AG10803 (cell line): ENCODE data around the gene DICER1.
A peak's percentile ranks its signal among the peaks of the same experiment; 100 is the strongest.
"Not testable (repeated sequence)": the region's sequence is repeated elsewhere in the genome, so short reads cannot be mapped to it uniquely, and the experiment has no call there.

Experiments used
- DNase-seq: peaks from one replicate; pipeline ENCODE4 v3.0.0; 2010; ENCODE audit warnings: low read depth
- H3K4me3 ChIP-seq: 2 replicates; pipeline ENCODE4 v1.5.1; 2011; ENCODE audit warnings: mild to moderate bottlenecking, low read length, control low read depth
- CTCF ChIP-seq: conservative IDR thresholded peaks from 2 replicates; pipeline ENCODE4 v1.5.1; 2011; ENCODE audit warnings: mild to moderate bottlenecking, low read length, control low read depth, inconsistent platforms

DICER1 gene

GRCh38 chr14:95157327-95158189 is at the start of gene DICER1:
TSS of gene DICER1 (minus strand) at chr14:95157529. CDS start at chr14:95133458, 24,071 bp downstream.
- H3K4me3 ChIP-seq = peak within 1 kb of the TSS; percentile 75
- no peak for TF ChIP-seq CTCF
- peak; percentile 92 for DNase-seq

- TF ChIP-seq CTCF = no peak
- H3K4me3 ChIP-seq = no peak overlapping the region
- peak; percentile 28 for DNase-seq
These were observed 49.2 kb upstream of the DICER1 start for GRCh38 chr14:95206534-95206933.

- TF ChIP-seq CTCF = no peak
- no peak for DNase-seq
These were observed 47.4 kb upstream of the DICER1 start for GRCh38 chr14:95204705-95205104.

GRCh38 chr14:95201745-95202144 is 44.4 kb upstream of the DICER1 start:
- H3K4me3 ChIP-seq, DNase-seq: not testable (repeated sequence)

More at GRCh38 chr14:95204705-95205104, 47.4 kb upstream of the DICER1 start:
- H3K4me3 ChIP-seq = no peak overlapping the region

GRCh38 chr14:95200404-95200803 is 43.1 kb upstream of the DICER1 start:
- no peak for TF ChIP-seq CTCF
- DNase-seq = no peak
- H3K4me3 ChIP-seq = no peak overlapping the region

GRCh38 chr14:95199298-95199983 is 42.1 kb upstream of the DICER1 start:
- no peak for DNase-seq
- no peak for TF ChIP-seq CTCF
- no peak overlapping the region for H3K4me3 ChIP-seq

GRCh38 chr14:95198320-95198719 is 41.0 kb upstream of the DICER1 start:
- TF ChIP-seq CTCF = no peak
- no peak overlapping the region for H3K4me3 ChIP-seq
- DNase-seq = no peak
